HEK293 (cell line): ENCODE measurements around the gene HOXA6.

Source experiments
- KLF7 ChIP-seq: fragments of 450-650 bp; formaldehyde crosslinking; IDR thresholded peaks from 2 replicates; pipeline ENCODE4 v1.5.1; 2016; ENCODE audit warnings: missing biosample characterization, missing genetic modification characterization, borderline replicate concordance
- KLF9 ChIP-seq: fragments of 450-650 bp; formaldehyde crosslinking; IDR thresholded peaks from 2 replicates; pipeline ENCODE4 v1.5.1; 2016; ENCODE audit warnings: missing biosample characterization, missing genetic modification characterization, low read depth
- REPIN1 ChIP-seq: fragments of 450-650 bp; formaldehyde crosslinking; IDR thresholded peaks from 2 replicates; pipeline ENCODE4 v1.5.1; 2017; ENCODE audit warnings: missing biosample characterization, missing genetic modification characterization, low read depth
- SP2 ChIP-seq: fragments of 450-650 bp; formaldehyde crosslinking; IDR thresholded peaks from 2 replicates; pipeline ENCODE4 v1.5.1; 2016; ENCODE audit warnings: missing biosample characterization, missing genetic modification characterization
- ZBTB20 ChIP-seq: fragments of 450-650 bp; formaldehyde crosslinking; IDR thresholded peaks from 2 replicates; pipeline ENCODE4 v1.5.1; 2016; ENCODE audit warnings: missing biosample characterization, missing genetic modification characterization
- ZFHX2 ChIP-seq: fragments of 450-650 bp; formaldehyde crosslinking; conservative IDR thresholded peaks from 2 replicates; pipeline ENCODE4 v1.5.1; 2016; ENCODE audit warnings: missing biosample characterization, missing genetic modification characterization
- ZIC2 ChIP-seq: fragments of 450-650 bp; formaldehyde crosslinking; IDR thresholded peaks from 2 replicates; pipeline ENCODE4 v1.5.1; 2016; ENCODE audit warnings: missing biosample characterization, missing genetic modification characterization
- ZNF121 ChIP-seq: fragments of 450-650 bp; formaldehyde crosslinking; IDR thresholded peaks from 2 replicates; pipeline ENCODE4 v1.5.1; 2016; ENCODE audit warnings: missing biosample characterization, missing genetic modification characterization
- ZNF132 ChIP-seq: fragments of 450-650 bp; formaldehyde crosslinking; IDR thresholded peaks from 2 replicates; pipeline ENCODE4 v1.5.1; 2017; ENCODE audit warnings: missing biosample characterization, missing genetic modification characterization, borderline replicate concordance
- ZNF274 ChIP-seq, 2 experiments: fragments of 200-500 bp in 1 of 2; fragments of 450-650 bp in 1 of 2; sonication (Bioruptor generic) in 1 of 2; formaldehyde crosslinking in 1 of 2; IDR thresholded peaks; 2 replicates each; pipeline versions ENCODE4 v1.5.1 to v1.6.1; 2014 to 2016; ENCODE audit warnings: borderline replicate concordance in 1 of 2, inconsistent platforms in 1 of 2, low read length in 1 of 2, missing biosample characterization in 1 of 2, missing genetic modification characterization in 1 of 2
- ZNF335 ChIP-seq: fragments of 450-650 bp; formaldehyde crosslinking; conservative IDR thresholded peaks from 2 replicates; pipeline ENCODE4 v1.5.1; 2016; ENCODE audit warnings: missing biosample characterization, missing genetic modification characterization
- ZNF37A ChIP-seq: fragments of 450-650 bp; IDR thresholded peaks from 2 replicates; pipeline ENCODE4 v1.5.1; 2018; ENCODE audit warnings: missing biosample characterization, missing genetic modification characterization
- ZNF404 ChIP-seq: fragments of 450-650 bp; formaldehyde crosslinking; IDR thresholded peaks from 2 replicates; pipeline ENCODE4 v1.5.1; 2017; ENCODE audit warnings: missing biosample characterization, missing genetic modification characterization
- ZNF747 ChIP-seq: fragments of 450-650 bp; formaldehyde crosslinking; IDR thresholded peaks from 2 replicates; pipeline ENCODE4 v1.5.1; 2016; ENCODE audit warnings: missing biosample characterization, missing genetic modification characterization
- ZNF76 ChIP-seq: fragments of 450-650 bp; formaldehyde crosslinking; IDR thresholded peaks from 2 replicates; pipeline ENCODE4; 2016; ENCODE audit warnings: low read depth, missing biosample characterization, missing genetic modification characterization, borderline replicate concordance
- ZNF830 ChIP-seq: fragments of 450-650 bp; IDR thresholded peaks from 2 replicates; pipeline ENCODE4 v1.5.0; 2018; ENCODE audit warnings: missing biosample characterization, missing genetic modification characterization, low read depth, mild to moderate bottlenecking, moderate library complexity
- ZNF843 ChIP-seq: fragments of 450-650 bp; formaldehyde crosslinking; IDR thresholded peaks from 2 replicates; pipeline ENCODE4 v1.5.1; 2016; ENCODE audit warnings: missing biosample characterization, missing genetic modification characterization
- ZSCAN30 ChIP-seq: fragments of 450-650 bp; IDR thresholded peaks from 2 replicates; pipeline ENCODE4 v1.5.1; 2018; ENCODE audit warnings: missing biosample characterization, mild to moderate bottlenecking, missing genetic modification characterization, moderate library complexity
- ZXDB ChIP-seq: fragments of 450-650 bp; formaldehyde crosslinking; IDR thresholded peaks from 2 replicates; pipeline ENCODE4 v1.5.1; 2016; ENCODE audit warnings: missing biosample characterization, missing genetic modification characterization
- TF ChIP-seq, protein P1 (sequence below): fragments of 450-650 bp; formaldehyde crosslinking; conservative IDR thresholded peaks from 2 replicates; pipeline ENCODE4 v1.5.1; 2016; ENCODE audit warnings: low read depth, missing biosample characterization, missing genetic modification characterization
- TF ChIP-seq, protein P2 (sequence below): fragments of 450-650 bp; formaldehyde crosslinking; IDR thresholded peaks from 2 replicates; pipeline ENCODE4 v1.5.1; 2016; ENCODE audit warnings: missing biosample characterization, missing genetic modification characterization
- TF ChIP-seq, protein P3 (sequence below): fragments of 450-650 bp; formaldehyde crosslinking; IDR thresholded peaks from 2 replicates; pipeline ENCODE4 v1.5.1; 2016; ENCODE audit warnings: missing biosample characterization, missing genetic modification characterization
- TF ChIP-seq, protein P4 (sequence below): fragments of 450-650 bp; formaldehyde crosslinking; IDR thresholded peaks from 2 replicates; pipeline ENCODE4 v1.5.1; 2016; ENCODE audit warnings: missing biosample characterization, missing genetic modification characterization

Gene HOXA6

DNA sequence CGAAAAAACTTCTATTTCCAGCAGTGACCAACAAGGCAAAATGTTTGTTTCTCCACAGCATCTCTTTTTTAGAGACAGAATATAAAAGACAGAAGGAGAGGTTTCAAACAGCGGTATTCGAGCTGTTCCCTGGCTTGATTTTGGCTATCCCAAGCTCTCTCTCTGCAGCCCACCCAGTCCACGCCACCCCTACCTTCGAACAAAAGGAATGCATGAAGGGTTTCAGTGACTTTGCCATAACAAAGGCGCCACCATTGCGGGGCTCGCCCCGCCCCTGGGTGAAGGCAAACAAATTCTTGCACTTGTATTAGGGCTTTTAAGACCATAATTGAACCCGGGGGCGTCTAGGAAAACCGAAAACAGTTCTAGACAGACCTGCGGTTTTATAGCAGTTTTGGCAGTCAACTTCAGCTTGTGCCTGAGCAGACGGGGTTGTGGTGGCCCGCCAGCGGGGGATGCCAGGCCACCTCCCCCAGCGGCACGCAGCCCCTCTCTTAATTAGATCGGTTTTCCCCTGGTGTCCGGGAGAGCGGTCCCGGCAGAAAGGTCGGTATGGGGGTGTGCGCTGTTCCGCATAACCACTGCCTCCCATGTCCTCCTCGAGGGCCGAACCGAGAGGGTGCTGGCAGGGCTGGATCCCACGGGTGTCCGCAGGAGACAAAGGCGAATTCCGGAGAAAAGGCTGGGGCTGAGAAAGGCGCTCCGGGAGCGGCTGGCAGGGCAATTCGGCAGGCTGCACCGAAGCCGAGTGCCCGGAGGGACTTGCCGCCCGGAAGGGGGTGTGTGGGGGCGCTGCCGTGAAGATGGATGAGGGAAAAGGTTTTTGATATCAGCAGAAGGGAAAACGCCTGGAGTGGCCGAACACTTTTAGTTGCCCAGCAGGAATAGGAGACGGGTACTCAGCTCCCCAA is 40.2 kb upstream of the HOXA6 start (continued):
- no peak for TF ChIP-seq SP2 (tag by site-specific recombination)
- TF ChIP-seq, protein P1, sequence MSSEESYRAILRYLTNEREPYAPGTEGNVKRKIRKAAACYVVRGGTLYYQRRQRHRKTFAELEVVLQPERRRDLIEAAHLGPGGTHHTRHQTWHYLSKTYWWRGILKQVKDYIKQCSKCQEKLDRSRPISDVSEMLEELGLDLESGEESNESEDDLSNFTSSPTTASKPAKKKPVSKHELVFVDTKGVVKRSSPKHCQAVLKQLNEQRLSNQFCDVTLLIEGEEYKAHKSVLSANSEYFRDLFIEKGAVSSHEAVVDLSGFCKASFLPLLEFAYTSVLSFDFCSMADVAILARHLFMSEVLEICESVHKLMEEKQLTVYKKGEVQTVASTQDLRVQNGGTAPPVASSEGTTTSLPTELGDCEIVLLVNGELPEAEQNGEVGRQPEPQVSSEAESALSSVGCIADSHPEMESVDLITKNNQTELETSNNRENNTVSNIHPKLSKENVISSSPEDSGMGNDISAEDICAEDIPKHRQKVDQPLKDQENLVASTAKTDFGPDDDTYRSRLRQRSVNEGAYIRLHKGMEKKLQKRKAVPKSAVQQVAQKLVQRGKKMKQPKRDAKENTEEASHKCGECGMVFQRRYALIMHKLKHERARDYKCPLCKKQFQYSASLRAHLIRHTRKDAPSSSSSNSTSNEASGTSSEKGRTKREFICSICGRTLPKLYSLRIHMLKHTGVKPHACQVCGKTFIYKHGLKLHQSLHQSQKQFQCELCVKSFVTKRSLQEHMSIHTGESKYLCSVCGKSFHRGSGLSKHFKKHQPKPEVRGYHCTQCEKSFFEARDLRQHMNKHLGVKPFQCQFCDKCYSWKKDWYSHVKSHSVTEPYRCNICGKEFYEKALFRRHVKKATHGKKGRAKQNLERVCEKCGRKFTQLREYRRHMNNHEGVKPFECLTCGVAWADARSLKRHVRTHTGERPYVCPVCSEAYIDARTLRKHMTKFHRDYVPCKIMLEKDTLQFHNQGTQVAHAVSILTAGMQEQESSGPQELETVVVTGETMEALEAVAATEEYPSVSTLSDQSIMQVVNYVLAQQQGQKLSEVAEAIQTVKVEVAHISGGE (tag by site-specific recombination), result peak; percentile 37
- no peak for TF ChIP-seq ZNF747
- no peak for TF ChIP-seq REPIN1
- TF ChIP-seq ZNF76 (tag by site-specific recombination), result no peak
- TF ChIP-seq, protein P2, sequence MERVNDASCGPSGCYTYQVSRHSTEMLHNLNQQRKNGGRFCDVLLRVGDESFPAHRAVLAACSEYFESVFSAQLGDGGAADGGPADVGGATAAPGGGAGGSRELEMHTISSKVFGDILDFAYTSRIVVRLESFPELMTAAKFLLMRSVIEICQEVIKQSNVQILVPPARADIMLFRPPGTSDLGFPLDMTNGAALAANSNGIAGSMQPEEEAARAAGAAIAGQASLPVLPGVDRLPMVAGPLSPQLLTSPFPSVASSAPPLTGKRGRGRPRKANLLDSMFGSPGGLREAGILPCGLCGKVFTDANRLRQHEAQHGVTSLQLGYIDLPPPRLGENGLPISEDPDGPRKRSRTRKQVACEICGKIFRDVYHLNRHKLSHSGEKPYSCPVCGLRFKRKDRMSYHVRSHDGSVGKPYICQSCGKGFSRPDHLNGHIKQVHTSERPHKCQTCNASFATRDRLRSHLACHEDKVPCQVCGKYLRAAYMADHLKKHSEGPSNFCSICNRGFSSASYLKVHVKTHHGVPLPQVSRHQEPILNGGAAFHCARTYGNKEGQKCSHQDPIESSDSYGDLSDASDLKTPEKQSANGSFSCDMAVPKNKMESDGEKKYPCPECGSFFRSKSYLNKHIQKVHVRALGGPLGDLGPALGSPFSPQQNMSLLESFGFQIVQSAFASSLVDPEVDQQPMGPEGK (tag by site-specific recombination), result no peak; the same call in none of the 2 replicates
- TF ChIP-seq ZSCAN30, result peak; percentile 22; the same call in 1 of the 2 replicates
- peak; percentile 40; the same call in 1 of the 2 replicates for TF ChIP-seq ZBTB20
- peak; percentile 28; the same call in 1 of the 2 replicates for TF ChIP-seq ZNF843 (tag by site-specific recombination)
- no peak for TF ChIP-seq ZNF404
- no peak for TF ChIP-seq ZNF37A
- TF ChIP-seq ZXDB (tag by site-specific recombination), result 0 out of 2 replicates have a peak, but pooled peaks have one; percentile 17
- TF ChIP-seq ZNF830, result no peak
- TF ChIP-seq, protein P3, sequence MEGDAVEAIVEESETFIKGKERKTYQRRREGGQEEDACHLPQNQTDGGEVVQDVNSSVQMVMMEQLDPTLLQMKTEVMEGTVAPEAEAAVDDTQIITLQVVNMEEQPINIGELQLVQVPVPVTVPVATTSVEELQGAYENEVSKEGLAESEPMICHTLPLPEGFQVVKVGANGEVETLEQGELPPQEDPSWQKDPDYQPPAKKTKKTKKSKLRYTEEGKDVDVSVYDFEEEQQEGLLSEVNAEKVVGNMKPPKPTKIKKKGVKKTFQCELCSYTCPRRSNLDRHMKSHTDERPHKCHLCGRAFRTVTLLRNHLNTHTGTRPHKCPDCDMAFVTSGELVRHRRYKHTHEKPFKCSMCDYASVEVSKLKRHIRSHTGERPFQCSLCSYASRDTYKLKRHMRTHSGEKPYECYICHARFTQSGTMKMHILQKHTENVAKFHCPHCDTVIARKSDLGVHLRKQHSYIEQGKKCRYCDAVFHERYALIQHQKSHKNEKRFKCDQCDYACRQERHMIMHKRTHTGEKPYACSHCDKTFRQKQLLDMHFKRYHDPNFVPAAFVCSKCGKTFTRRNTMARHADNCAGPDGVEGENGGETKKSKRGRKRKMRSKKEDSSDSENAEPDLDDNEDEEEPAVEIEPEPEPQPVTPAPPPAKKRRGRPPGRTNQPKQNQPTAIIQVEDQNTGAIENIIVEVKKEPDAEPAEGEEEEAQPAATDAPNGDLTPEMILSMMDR (tag by site-specific recombination), result peak; percentile 56; the same call in 1 of the 2 replicates
- TF ChIP-seq KLF7, result peak; percentile 12; the same call in 1 of the 2 replicates
- TF ChIP-seq ZIC2, result 0 out of 2 replicates have a peak, but pooled peaks have one; percentile 41
- no peak for TF ChIP-seq ZNF132
- peak; percentile 77 for TF ChIP-seq ZFHX2
- TF ChIP-seq, protein P4, sequence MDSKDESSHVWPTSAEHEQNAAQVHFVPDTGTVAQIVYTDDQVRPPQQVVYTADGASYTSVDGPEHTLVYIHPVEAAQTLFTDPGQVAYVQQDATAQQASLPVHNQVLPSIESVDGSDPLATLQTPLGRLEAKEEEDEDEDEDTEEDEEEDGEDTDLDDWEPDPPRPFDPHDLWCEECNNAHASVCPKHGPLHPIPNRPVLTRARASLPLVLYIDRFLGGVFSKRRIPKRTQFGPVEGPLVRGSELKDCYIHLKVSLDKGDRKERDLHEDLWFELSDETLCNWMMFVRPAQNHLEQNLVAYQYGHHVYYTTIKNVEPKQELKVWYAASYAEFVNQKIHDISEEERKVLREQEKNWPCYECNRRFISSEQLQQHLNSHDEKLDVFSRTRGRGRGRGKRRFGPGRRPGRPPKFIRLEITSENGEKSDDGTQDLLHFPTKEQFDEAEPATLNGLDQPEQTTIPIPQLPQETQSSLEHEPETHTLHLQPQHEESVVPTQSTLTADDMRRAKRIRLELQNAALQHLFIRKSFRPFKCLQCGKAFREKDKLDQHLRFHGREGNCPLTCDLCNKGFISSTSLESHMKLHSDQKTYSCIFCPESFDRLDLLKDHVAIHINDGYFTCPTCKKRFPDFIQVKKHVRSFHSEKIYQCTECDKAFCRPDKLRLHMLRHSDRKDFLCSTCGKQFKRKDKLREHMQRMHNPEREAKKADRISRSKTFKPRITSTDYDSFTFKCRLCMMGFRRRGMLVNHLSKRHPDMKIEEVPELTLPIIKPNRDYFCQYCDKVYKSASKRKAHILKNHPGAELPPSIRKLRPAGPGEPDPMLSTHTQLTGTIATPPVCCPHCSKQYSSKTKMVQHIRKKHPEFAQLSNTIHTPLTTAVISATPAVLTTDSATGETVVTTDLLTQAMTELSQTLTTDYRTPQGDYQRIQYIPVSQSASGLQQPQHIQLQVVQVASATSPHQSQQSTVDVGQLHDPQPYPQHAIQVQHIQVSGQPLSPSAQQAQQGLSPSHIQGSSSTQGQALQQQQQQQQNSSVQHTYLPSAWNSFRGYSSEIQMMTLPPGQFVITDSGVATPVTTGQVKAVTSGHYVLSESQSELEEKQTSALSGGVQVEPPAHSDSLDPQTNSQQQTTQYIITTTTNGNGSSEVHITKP, result peak; percentile 9; the same call in 1 of the 2 replicates
- TF ChIP-seq ZNF121, result no peak
- no peak for TF ChIP-seq ZNF274 (IDR thresholded peaks at IDR 0.05; ENCODE audit: low read length)
- TF ChIP-seq ZNF274 (tag by site-specific recombination; IDR thresholded peaks at IDR 0.05; ENCODE audit: borderline replicate concordance), result no peak
- TF ChIP-seq ZNF335 (tag by site-specific recombination), result peak; percentile 27
- peak; percentile 49; the same call in 1 of the 2 replicates for TF ChIP-seq KLF9 (tag by site-specific recombination)
